GM19397 (cell line): ENCODE data around the gene CALML3.
"Not testable (repeated sequence)": the region's sequence is repeated elsewhere in the genome, so short reads cannot be mapped to it uniquely, and the experiment has no call there.

Experiments
- ATAC-seq: cut with Tn5 transposase; IDR thresholded peaks from one replicate; pipeline ENCODE4 v1.9.1; 2021; ENCODE audit warnings: mild to moderate bottlenecking, moderate library complexity; ENCODE audit not compliant: unreplicated experiment

CALML3 gene

GRCh38 chr10:5524641-5525560, at the start of gene CALML3:
Gene CALML3 (plus strand): TSS chr10:5524961. CDS start chr10:5525086, 125 bp downstream.
- no peak for ATAC-seq

DNA sequence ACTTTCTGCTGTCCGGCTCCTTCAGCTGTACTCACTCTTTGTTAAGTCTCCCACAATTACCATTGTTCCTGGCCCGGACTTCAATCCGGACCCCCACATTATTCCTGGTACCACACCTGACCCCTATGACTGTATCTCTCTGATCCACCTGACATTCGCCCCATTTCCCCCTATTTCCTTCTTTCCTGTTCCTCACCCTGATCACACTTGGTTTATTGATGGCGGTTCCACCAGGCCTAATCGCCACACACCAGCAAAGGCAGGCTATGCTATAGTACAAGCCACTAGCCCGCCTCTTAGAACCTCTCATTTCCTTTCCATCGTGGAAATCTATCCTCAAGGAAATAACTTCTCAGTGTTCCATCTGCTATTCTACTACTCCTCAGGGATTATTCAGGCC, 49.7 kb upstream of the CALML3 start:
- ATAC-seq: not testable (repeated sequence)

DNA sequence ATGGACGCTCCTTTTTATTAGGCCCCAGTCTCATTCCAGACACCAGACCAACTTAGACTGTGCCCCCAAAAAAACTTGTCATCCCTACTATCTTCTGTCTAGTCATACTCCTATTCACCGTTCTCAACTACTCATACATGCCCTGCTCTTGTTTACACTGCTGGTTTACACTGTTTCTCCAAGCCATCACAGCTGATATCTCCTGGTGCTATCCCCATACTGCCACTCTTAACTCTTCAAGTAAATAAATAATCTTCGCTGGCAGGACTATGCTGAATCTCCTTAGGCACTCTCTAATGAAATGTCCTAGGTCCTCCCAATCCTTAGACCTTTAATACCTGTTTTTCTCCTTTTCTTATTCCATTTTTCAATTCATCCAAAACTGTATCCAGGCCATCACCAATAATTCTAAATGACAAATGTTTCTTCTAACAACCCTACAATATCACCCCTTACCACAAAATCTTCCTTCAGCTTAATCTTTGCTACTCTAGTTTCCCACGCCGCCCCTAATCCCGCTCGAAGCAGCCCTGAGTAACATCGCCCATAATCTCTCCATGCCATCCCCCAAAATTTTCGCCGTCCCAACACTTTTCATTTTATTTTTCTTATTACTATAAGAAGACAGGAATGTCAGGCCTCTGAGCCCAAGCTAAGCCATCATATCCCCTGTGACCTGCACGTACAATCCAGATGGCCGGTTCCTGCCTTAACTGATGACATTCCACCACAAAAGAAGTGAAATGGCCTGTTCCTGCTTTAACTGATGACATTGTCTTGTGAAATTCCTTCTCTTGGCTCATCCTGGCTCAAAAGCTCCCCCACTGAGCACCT, 48.6 kb upstream of the CALML3 start:
- ATAC-seq: not testable (repeated sequence)

DNA sequence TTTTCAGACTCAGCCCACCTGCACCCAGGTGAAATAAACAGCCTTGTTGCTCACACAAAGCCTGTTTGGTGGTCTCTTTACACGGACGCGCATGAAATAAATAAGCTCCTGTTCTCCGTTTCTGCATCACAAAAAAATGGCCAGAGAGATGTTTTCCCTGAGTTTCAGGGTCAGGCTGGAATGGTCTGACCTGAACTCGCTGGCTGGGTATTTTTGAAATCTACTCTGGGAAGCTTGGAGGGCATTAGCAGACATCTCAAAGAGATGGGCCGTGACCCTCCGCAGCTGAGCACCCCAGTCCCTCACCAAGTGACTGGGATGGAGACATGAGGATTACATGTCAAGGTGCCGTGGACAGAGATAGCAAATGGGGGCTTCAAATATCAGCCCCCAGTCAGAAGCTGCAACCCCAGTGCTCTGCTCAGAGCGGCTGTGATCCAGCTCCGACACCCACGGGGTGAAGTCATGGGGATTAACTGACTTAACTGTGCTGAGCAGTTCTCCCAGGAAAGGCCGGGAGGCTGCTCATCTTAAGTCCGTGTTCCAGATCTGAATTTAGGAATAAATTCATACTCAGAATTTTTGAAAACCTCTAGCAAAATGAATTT, 47.7 kb upstream of the CALML3 start:
- no peak for ATAC-seq

DNA sequence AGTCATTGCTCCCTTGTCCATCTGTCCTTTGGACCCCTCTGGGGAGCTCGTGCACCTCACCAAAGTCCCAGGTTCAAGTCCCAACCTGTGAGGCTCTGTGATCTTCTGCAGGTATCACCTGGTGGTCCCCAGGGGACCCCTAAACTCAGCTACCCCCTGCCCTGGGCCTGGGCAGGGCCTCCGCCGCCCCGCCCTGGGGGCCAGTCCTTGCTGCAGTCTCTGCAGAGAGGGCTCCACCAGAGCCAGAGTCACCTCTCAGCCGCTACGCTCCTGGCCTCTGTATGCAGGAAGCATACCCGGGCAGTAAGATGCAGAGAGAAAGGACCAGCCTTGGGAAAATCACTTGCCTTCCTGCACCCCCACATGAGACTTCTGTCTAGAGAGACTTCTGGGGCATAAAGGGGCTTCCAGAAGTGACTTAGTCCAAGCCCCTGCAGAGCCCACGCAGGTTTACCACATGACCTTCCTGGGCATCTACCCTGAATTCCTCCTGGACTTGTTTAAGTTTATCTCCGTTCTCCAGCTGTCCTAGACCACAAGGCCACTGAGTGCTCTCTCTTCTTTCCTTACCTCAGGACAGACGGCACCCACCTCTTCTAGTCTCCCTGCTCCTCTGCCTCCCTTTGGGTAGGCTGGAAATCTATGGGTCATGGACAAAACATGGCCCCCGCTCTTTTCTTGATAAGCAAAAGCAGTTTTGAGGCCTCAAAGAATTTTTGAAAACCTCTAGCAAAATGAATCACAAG, 46.6 kb upstream of the CALML3 start:
- ATAC-seq: no peak

GRCh38 chr10:5478694-5479305, 46.0 kb upstream of the CALML3 start:
- ATAC-seq: no peak

DNA sequence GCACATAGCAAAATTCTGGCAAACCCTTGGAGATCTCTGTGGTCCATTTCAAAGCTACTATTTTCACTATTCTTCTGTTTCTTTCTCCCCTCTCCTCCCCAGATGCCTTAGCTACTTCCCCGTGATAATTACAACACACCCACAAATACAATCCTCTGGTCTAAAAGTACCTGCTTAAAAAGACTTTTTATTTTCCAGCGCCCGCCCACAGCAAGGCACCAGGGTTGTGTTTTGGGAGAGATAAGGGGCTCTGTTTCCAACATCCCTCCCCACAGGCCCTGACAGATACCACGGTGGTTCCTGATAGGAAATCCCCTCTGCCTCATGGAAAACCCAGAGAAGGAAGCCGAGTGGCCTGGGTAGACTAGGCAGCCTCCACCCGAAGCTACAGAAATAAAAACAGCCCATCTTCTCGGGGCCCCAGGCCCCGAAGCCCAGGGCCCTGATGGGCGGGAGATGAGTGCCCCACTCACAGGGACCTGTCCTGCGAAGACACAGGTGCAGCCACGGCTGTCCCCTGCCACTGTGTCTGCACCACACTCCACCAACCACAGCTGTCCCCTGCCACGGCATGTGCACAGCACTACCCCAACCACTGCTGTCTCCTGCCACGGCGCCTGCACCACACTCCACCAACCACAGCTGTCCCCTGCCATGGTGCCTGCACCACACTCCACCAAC, 45.1 kb upstream of the CALML3 start:
- no peak for ATAC-seq

DNA sequence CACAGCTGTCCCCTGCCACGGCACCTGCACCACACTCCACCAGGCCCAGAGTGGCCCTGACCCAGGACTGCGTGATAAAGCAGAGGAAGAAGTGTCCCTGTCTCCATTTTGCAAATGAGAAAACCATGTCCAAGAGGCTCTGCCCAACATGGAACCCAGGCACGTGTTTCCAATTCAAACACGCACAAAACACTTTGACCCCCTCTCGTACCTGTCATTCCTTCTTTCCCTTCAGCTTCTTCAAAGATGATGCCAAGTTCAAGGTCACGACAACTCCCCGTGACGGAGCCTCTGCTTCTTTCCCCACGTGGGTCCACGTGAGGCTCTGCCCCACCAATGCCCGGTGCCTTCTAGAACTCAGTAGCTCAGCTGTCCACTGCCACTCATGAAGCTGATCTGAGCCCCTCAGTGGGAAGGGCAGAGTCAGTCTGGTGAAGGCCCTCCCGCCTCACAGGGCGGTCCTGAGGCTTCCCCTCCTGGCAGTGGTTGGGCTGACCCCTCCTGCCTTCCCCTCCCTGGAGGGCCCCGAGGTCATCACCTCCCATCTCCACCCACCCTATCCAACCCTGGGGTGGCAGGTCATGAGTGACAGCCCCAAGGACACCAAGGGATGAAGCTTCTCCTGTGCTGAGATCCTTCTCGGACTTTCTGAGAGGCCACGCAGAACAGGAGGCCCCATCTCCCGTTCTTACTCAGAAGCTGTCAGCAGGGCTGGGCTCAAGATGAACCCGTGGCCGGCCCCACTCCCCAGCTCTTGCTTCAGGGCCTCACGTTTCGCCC, 44.4 kb upstream of the CALML3 start:
- ATAC-seq: no peak

DNA sequence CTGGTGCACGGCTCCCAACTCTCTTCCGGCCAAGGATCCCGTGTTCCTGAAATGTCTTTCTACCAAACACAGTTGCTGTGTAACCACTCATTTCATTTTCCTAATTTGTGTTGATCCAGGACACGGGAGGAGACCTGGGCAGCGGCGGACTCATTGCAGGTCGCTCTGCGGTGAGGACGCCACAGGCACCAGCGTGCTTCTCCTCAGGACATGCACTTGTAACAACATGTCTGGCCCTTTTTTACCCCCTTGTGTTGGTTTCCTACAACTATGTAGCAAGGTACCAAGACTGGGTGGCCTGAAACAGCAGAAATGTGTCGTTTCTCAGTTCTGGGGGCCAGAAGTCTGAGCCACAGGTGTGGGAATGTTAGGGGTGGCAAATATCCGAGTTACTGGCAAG, 43.6 kb upstream of the CALML3 start:
- ATAC-seq: no peak

GRCh38 chr10:5482016-5482415, 42.7 kb upstream of the CALML3 start:
- ATAC-seq: no peak

- no peak for ATAC-seq
These were observed 40.6 kb upstream of the CALML3 start for GRCh38 chr10:5484205-5484604.

DNA sequence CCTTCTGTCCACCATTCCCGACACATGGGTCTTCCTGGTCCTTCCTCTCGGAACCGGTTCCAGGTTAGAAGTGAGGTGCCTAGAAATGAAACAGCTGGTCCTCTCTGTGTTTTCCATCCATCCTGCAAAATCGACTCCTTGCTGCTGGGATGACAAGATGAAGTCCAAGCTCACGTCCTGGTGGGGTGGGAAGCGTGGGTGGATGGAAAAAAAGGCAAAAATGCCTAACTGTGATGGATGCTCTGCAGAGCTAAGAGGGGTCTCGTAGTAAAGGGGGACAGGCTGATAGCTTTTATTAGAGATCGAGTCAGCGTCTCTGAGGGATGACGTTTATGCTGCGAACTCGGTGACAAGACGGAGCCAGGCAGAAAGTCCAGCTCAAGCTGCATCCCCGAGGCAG, 39.5 kb upstream of the CALML3 start:
- ATAC-seq: no peak

GRCh38 chr10:5485948-5486852, 38.6 kb upstream of the CALML3 start:
- ATAC-seq: no peak

DNA sequence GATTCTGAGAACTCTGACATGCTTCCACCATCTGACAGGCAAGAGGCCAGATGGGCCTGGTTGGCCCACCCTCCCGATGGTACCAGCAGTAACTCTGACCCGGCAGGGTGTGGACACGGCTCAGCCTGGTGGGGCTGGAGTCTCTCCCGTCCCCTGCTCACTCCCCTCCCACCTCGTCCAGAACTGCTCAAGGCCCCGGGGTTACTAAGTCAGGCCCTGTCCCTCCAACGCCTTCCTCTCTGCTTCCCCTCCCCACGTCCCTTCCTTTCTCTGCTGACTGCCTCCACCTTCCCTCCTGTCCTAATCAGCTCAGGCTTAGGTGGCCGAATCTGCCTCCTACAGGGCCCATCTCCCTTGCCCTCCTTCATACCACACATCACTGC, 37.9 kb upstream of the CALML3 start:
- ATAC-seq: no peak

- no peak for ATAC-seq
These were observed 36.2 kb upstream of the CALML3 start for GRCh38 chr10:5488272-5489161.

GRCh38 chr10:5490032-5490431, 34.7 kb upstream of the CALML3 start:
- ATAC-seq: no peak
